H1 (cell line): Measurements from ENCODE around the gene SCRN1. TPM values are rescaled to one million over a fixed set of nuclear protein-coding genes. Genes with fewer than 3 reads are reported as not detected.

Experiments used
- CTCF ChIA-PET: fragments of 300-600 bp; sonication (Branson Sonifier 250); formaldehyde crosslinking; loops from one replicate; lab custom pipeline; 2021; ENCODE audit not compliant: partially characterized antibody; lab: Charles Lee
- POLR2A ChIA-PET: fragments of 300-600 bp; sonication (Branson Sonifier 250); formaldehyde crosslinking; loops from one replicate; lab custom pipeline; 2021; ENCODE audit warnings: inconsistent platforms; ENCODE audit not compliant: partially characterized antibody; lab: Charles Lee
- DNase-seq, 2 experiments: peaks; one replicate each; pipeline versions ENCODE4 v3.0.0 to v3.0.0-alpha.2; 2010 to 2022; ENCODE audit warnings: low spot score in 2 of 2, low read depth in 1 of 2, mixed read lengths in 1 of 2
- FAIRE-seq: peaks from 2 replicates; lab custom pipeline; 2011; peaks lifted over from hg19 to GRCh38; lab: Jason Lieb, UNC
- H2AFZ ChIP-seq: 2 replicates; pipeline ENCODE4 v1.8.1; 2012; ENCODE audit warnings: low read length, inconsistent platforms
- H2AK5ac ChIP-seq: 2 replicates; pipeline ENCODE4 v1.6.1; 2013; ENCODE audit warnings: low read depth, low read length
- H2BK120ac ChIP-seq: replicated peaks from 2 replicates; pipeline ENCODE3; 2013; ENCODE audit warnings: low read depth, low read length, inconsistent platforms
- H2BK12ac ChIP-seq: 2 replicates; pipeline ENCODE4 v1.6.1; 2013; ENCODE audit warnings: low read depth, low read length
- H2BK15ac ChIP-seq: 2 replicates; pipeline ENCODE4 v1.6.1; 2013; ENCODE audit warnings: low read length
- H2BK20ac ChIP-seq: 2 replicates; pipeline ENCODE4 v1.6.1; 2013; ENCODE audit warnings: low read length
- H2BK5ac ChIP-seq: 2 replicates; pipeline ENCODE4 v1.6.1; 2013; ENCODE audit warnings: low read depth, low read length
- H3K14ac ChIP-seq: 2 replicates; pipeline ENCODE4 v1.6.1; 2013; ENCODE audit warnings: inconsistent platforms; ENCODE audit not compliant: insufficient read length
- H3K18ac ChIP-seq: 2 replicates; pipeline ENCODE4 v1.6.1; 2013; ENCODE audit warnings: low read length; ENCODE audit errors: extremely low read depth
- H3K23ac ChIP-seq: 2 replicates; pipeline ENCODE4 v1.6.1; 2013; ENCODE audit warnings: inconsistent platforms; ENCODE audit not compliant: insufficient read length
- H3K23me2 ChIP-seq: 2 replicates; pipeline ENCODE4 v1.6.1; 2013; ENCODE audit warnings: low read depth, low read length
- H3K27ac ChIP-seq: 2 replicates; pipeline ENCODE4 v1.6.1; 2011; ENCODE audit warnings: low read depth, low read length, inconsistent platforms
- H3K27me3 ChIP-seq, 4 experiments: replicated peaks in 1 of 4; 1 replicate in 1 of 4; 2 replicates in 3 of 4; pipeline versions ENCODE4 v1.6.1 to v1.8.1; 2011 to 2013; ENCODE audit warnings: low read length in 3 of 4, mild to moderate bottlenecking in 3 of 4, inconsistent platforms in 2 of 4, mixed read lengths in 2 of 4, moderate library complexity in 1 of 4; ENCODE audit not compliant: control insufficient read depth in 3 of 4, insufficient read depth in 3 of 4; ENCODE audit errors: extremely low read depth in 1 of 4
- H3K36me3 ChIP-seq, 4 experiments: 2 replicates each; pipeline versions ENCODE4 v1.6.1 to v1.8.1; 2011 to 2013; ENCODE audit warnings: mild to moderate bottlenecking in 4 of 4, low read length in 3 of 4, moderate library complexity in 2 of 4, control low read depth in 1 of 4, inconsistent platforms in 1 of 4; ENCODE audit not compliant: insufficient read depth in 4 of 4, control insufficient read depth in 2 of 4
- H3K4ac ChIP-seq: replicated peaks from 2 replicates; pipeline ENCODE3; 2013; ENCODE audit warnings: low read length, low read depth, mixed read lengths, inconsistent platforms; ENCODE audit not compliant: insufficient read length
- H3K4me1 ChIP-seq, 4 experiments: replicated peaks in 1 of 4; 1 replicate in 1 of 4; 2 replicates in 3 of 4; pipeline versions ENCODE4 v1.6.1 to v1.8.1; 2011 to 2013; ENCODE audit warnings: low read length in 3 of 4, inconsistent platforms in 2 of 4, mixed read lengths in 1 of 4; ENCODE audit not compliant: insufficient read depth in 4 of 4, control insufficient read depth in 3 of 4
- H3K4me2 ChIP-seq, 2 experiments: 2 replicates each; pipeline versions ENCODE4 v1.6.1 to v1.8.1; 2011 to 2013; ENCODE audit warnings: low read depth in 2 of 2, low read length in 2 of 2, control low read depth in 1 of 2, inconsistent platforms in 1 of 2, mild to moderate bottlenecking in 1 of 2; ENCODE audit not compliant: insufficient read depth in 1 of 2
- H3K4me3 ChIP-seq, 4 experiments: fragments of 200-600, 300-600 bp in 1 of 4; sonication (generic), shearing (Covaris generic), sonication (Bioruptor Twin) in 1 of 4; 2 replicates each; pipeline versions ENCODE4 v1.5.1 to v1.8.1; 2011 to 2016; ENCODE audit warnings: low read length in 4 of 4, low read depth in 3 of 4, control low read depth in 2 of 4, inconsistent platforms in 2 of 4, mild to moderate bottlenecking in 2 of 4, mixed read lengths in 1 of 4, moderate library complexity in 1 of 4; ENCODE audit not compliant: insufficient read depth in 2 of 4; ENCODE audit errors: extremely low read depth in 1 of 4
- H3K56ac ChIP-seq: replicated peaks from 2 replicates; pipeline ENCODE3; 2013; ENCODE audit warnings: low read depth, mild to moderate bottlenecking, mixed read lengths, low read length, inconsistent platforms; ENCODE audit not compliant: insufficient read length
- H3K79me1 ChIP-seq: 2 replicates; pipeline ENCODE4 v1.6.1; 2013; ENCODE audit warnings: low read depth, low read length, control low read depth
- H3K79me2 ChIP-seq, 2 experiments: 2 replicates each; pipeline versions ENCODE4 v1.6.1 to v1.8.1; 2012 to 2013; ENCODE audit warnings: low read length in 2 of 2, mild to moderate bottlenecking in 2 of 2, inconsistent platforms in 1 of 2; ENCODE audit not compliant: insufficient read depth in 2 of 2, control insufficient read depth in 1 of 2
- H3K9ac ChIP-seq, 4 experiments: replicated peaks in 1 of 4; 1 replicate in 1 of 4; 2 replicates in 3 of 4; pipeline versions ENCODE4 v1.6.1 to v1.8.1; 2011 to 2013; ENCODE audit warnings: low read depth in 3 of 4, low read length in 3 of 4, control low read depth in 2 of 4, mild to moderate bottlenecking in 2 of 4, moderate library complexity in 2 of 4, inconsistent platforms in 1 of 4; ENCODE audit errors: extremely low read depth in 1 of 4
- H3K9me3 ChIP-seq, 2 experiments: 2 replicates each; pipeline versions ENCODE4 v1.6.1 to v1.8.1; 2012 to 2013; ENCODE audit warnings: mild to moderate bottlenecking in 2 of 2, moderate library complexity in 2 of 2, control low read depth in 1 of 2, inconsistent platforms in 1 of 2, low read depth in 1 of 2, low read length in 1 of 2, mixed read lengths in 1 of 2; ENCODE audit not compliant: insufficient read depth in 2 of 2
- H4K20me1 ChIP-seq, 2 experiments: replicated peaks in 1 of 2; 2 replicates each; pipeline versions ENCODE3 to v1.8.1; 2011 to 2013; ENCODE audit warnings: inconsistent platforms in 2 of 2, low read length in 2 of 2, mild to moderate bottlenecking in 1 of 2; ENCODE audit not compliant: insufficient read depth in 2 of 2, control insufficient read depth in 1 of 2
- H4K5ac ChIP-seq: 2 replicates; pipeline ENCODE4 v1.6.1; 2013; ENCODE audit warnings: low read length, low read depth, mixed read lengths, inconsistent platforms; ENCODE audit not compliant: insufficient read length
- H4K8ac ChIP-seq: 2 replicates; pipeline ENCODE4 v1.8.0; 2013; ENCODE audit warnings: mild to moderate bottlenecking, moderate library complexity, low read length, inconsistent platforms; ENCODE audit not compliant: insufficient read depth; ENCODE audit errors: extremely low read depth
- H4K91ac ChIP-seq: replicated peaks from 2 replicates; pipeline ENCODE3; 2013; ENCODE audit warnings: low read length, mixed read lengths, inconsistent platforms; ENCODE audit not compliant: insufficient read length
- TAF7 ChIP-seq: optimal IDR thresholded peaks from 2 replicates; pipeline ENCODE3; 2011; ENCODE audit warnings: low read depth, mild to moderate bottlenecking, inconsistent platforms, low read length, moderate library complexity, borderline replicate concordance
- WGBS, 2 experiments: shearing (Covaris generic) in 1 of 2; methylation state at CpG; one replicate each; pipeline versions ENCODE4 v1.1.6 to v1.1.7; 2013 to 2015; ENCODE audit warnings: low lambda C conversion rate in 2 of 2, mixed read lengths in 2 of 2, inconsistent platforms in 1 of 2, low coverage in 1 of 2, missing lambda C conversion rate in 1 of 2; ENCODE audit not compliant: insufficient replicate concordance in 2 of 2, insufficient coverage in 1 of 2, insufficient read length in 1 of 2; ENCODE audit errors: extremely low coverage in 1 of 2, missing lambda C conversion rate in 1 of 2; 5-methylcytosine and 5-hydroxymethylcytosine counted together
- polyA plus RNA-seq, 7 experiments: library from polyadenylated mRNA; depleted of rRNA in 3 of 7; stranded (reverse) in 5 of 7; unstranded in 2 of 7; fragments of >200 nt in 5 of 7; fragments of 200-250 nt in 2 of 7; gene quantifications; 1 replicate in 5 of 7; 2 replicates in 1 of 7; 4 replicates in 1 of 7; pipeline versions ENCODE4 v1.2.1 to v1.2.3, GENCODE V29; 2011 to 2013; ENCODE audit warnings: missing spikeins in 2 of 7, mixed read lengths in 2 of 7
- total RNA-seq: library from RNA; stranded (reverse); fragmentation: NEBNext Ultra II Directional; extraction: Animal tissue kit (Norgen Biotek cat#: 25700); gene quantifications from 2 replicates; pipeline ENCODE4 v1.2.1, GENCODE V29; 2021

SCRN1 gene
- total and polyA plus RNA-seq, 2 of the 8 experiments (the other 6 are each of a cell fraction or from before 2014, with no cell fraction given): 36.0 to 75.8 TPM

DNA sequence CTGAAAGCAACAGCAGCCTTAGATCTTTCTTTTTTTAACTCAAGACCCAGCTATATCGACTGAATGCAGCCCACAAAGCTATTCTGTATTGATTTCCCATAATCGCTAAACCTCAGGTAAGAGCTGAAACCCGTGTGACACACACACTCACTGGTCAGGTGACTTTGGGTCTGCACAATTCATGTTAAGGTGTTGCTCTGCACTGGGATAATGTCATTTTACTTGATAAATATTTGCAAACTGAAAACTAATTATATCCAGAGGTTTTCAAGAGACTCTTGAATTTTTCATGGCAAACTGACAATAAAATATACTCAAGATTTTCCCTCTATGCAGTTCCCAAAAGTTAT lies 33.1 kb downstream of the SCRN1 start:
- DNase-seq (no peak), FAIRE-seq (no peak)
- Histone ChIP-seq H2AFZ (no peak overlapping the region), H3K23ac (no peak overlapping the region), H3K18ac (no peak overlapping the region), H3K4me1 (peaks cover 0 to 7% (median 3%) of the 10 kb centered on the region in 4 experiments; a peak in 4 of 7 replicates), H3K23me2 (no peaks in the 10 kb centered on the region), H2BK12ac (no peak overlapping the region), H2AK5ac (no peak overlapping the region), H2BK15ac (no peak overlapping the region), H2BK5ac (no peak overlapping the region), H3K79me1 (peaks cover 6% of the 10 kb centered on the region), H4K5ac (no peak overlapping the region), H4K8ac (no peak overlapping the region), H2BK20ac (no peak overlapping the region), H4K20me1 (peaks cover 6 to 8% of the 10 kb centered on the region in 2 experiments), H3K27ac (no peak overlapping the region), H3K56ac (no peak overlapping the region), H3K4ac (no peak overlapping the region), H3K9me3 (no peaks in the 10 kb centered on the region), H3K27me3 (no peaks in the 10 kb centered on the region), H4K91ac (no peak overlapping the region), H3K14ac (no peak overlapping the region), H3K9ac (no peak overlapping the region), H3K36me3 (peaks cover 2 to 16% (median 8%) of the 10 kb centered on the region in 4 experiments; a peak in 6 of 8 replicates), H3K4me2 (no peak overlapping the region), H2BK120ac (no peak overlapping the region), H3K4me3 (no peak overlapping the region), H3K79me2 (peaks cover 0 to 5% of the 10 kb centered on the region in 2 experiments; a peak in 1 of 4 replicates)
- ChIA-PET CTCF (interaction anchor here (1.2 to 2.8 kb wide), 6 partner anchors 12 to 35 kb away, joined by 3 to 12 read pairs (median 6); partner anchors contain the start of gene SCRN1), POLR2A (no interaction called here)
- no peak for TF ChIP-seq TAF7
- WGBS, 2 experiments: 81% methylated on average over 3 of the region's 3 CpGs; no CpG with 5 or more reads in 1 of the 2 experiments
